Right lobe of liver (tissue), 6 donors: ENCODE results near the gene SV2B. TPM values are rescaled to one million over a fixed set of nuclear protein-coding genes. Genes with fewer than 3 reads are reported as not detected.

Experiments
- ATAC-seq, 4 donors: fragments of 200-7000 bp; cut with Tn5 transposase; one replicate each; pipeline ENCODE4 v1.9.1; 2020; ENCODE audit warnings: mild to moderate bottlenecking in 4 of 4, moderate library complexity in 4 of 4
- DNase-seq, 3 donors: peaks; one replicate each; pipeline ENCODE4 v3.0.0-alpha.2; 2020
- H3K27ac ChIP-seq, 3 donors: fragments of 200-600 bp; one replicate each; pipeline ENCODE4 v1.8.0; 2022
- H3K27me3 ChIP-seq, 2 donors: fragments of 200-600 bp; one replicate each; pipeline ENCODE4 v1.8.0; 2022
- H3K36me3 ChIP-seq, 4 donors: fragments of 200-600 bp; sonication (generic) in 1 of 4; one replicate each; pipeline versions ENCODE4 v1.5.1 to v1.8.0; 2017 to 2022; ENCODE audit warnings: control low read depth in 1 of 4
- H3K4me1 ChIP-seq, 4 donors: fragments of 200-600 bp; sonication (generic) in 1 of 4; one replicate each; pipeline versions ENCODE4 v1.5.1 to v1.8.0; 2017 to 2022; ENCODE audit warnings: control low read depth in 1 of 4
- H3K4me3 ChIP-seq, 3 donors: fragments of 200-600 bp; one replicate each; pipeline ENCODE4 v1.8.0; 2022
- H3K9me3 ChIP-seq, 4 donors: fragments of 200-600 bp; sonication (generic) in 1 of 4; one replicate each; pipeline versions ENCODE4 v1.5.1 to v1.8.0; 2017 to 2022; ENCODE audit warnings: control low read depth in 1 of 4
- CTCF ChIP-seq, 4 donors: fragments of 200-600 bp in 3 of 4; fragments of 450-650 bp in 1 of 4; IDR thresholded peaks; one replicate each; pipeline versions ENCODE4 v1.5.1 to v1.8.0; 2016 to 2022; ENCODE audit warnings: antibody characterized with exemption in 4 of 4, mild to moderate bottlenecking in 2 of 4
- POLR2A ChIP-seq: fragments of 450-650 bp; IDR thresholded peaks from one replicate; pipeline ENCODE4 v1.6.1; 2017; ENCODE audit warnings: antibody characterized with exemption, mild to moderate bottlenecking
- WGBS: methylation state at CpG from one replicate; pipeline ENCODE4 v1.1.6; 2018; ENCODE audit warnings: low coverage, low lambda C conversion rate; ENCODE audit not compliant: insufficient coverage; ENCODE audit errors: missing lambda C conversion rate; 5-methylcytosine and 5-hydroxymethylcytosine counted together
- intact Hi-C, 2 donors: fragments of 100-400 bp; cut with DNase I; formaldehyde crosslinking; loops; one replicate each; pipeline versions ENCODE4 v1.11.2 to v1.14.1; 2022
- total RNA-seq, 6 experiments: library from RNA; depleted of rRNA in 2 of 6; stranded (reverse); fragments of >200 nt in 2 of 6; fragmentation: NEBNext Ultra II Directional in 3 of 6; extraction: Animal tissue kit (Norgen Biotek cat#: 25700) in 3 of 6; gene quantifications; one replicate each; pipeline versions ENCODE4 v1.1.0 to v1.2.4, GENCODE V29; 2016 to 2023
- donor health status: DM: no; HTN: yes; CAD: no.
- donor health status: DM: no; HTN: no; CAD: no.
- donor health status: DM: no; HTN: no; CAD: no.
- donor health status: DM: no; HTN: yes; CAD: no.
- donor health status: DM: no; HTN: yes; CAD: no.

Gene SV2B
- total RNA-seq, 6 experiments from 2014 or later = 0.06 to 0.81 (median 0.18) TPM; not detected in 1

GRCh38 chr15:91258415-91258759 is 158.3 kb downstream of the SV2B start:
- Histone ChIP-seq H3K9me3 (no peaks in the 10 kb centered on the region), H3K4me3 (no peak overlapping the region), H3K36me3 (no peaks in the 10 kb centered on the region), H3K27me3 (no peaks in the 10 kb centered on the region), H3K4me1 (peaks cover 0 to 7% (median 0%) of the 10 kb centered on the region in 4 donors), H3K27ac (no peak overlapping the region)
- ATAC-seq (peak in 1 of 4 donors; percentile 26), DNase-seq (no peak)
- intact Hi-C loops = no loop called here
- WGBS = 46% methylated on average over 4 of the region's 6 CpGs
- TF ChIP-seq CTCF (IDR thresholded peaks at IDR 0.05) (no peak), POLR2A (no peak)

- no peak overlapping the region for H3K4me3 ChIP-seq
- DNase-seq (no peak), ATAC-seq (no peak)
- peaks cover 0 to 7% (median 0%) of the 10 kb centered on the region in 4 donors for H3K4me1 ChIP-seq
- H3K27me3 ChIP-seq = no peaks in the 10 kb centered on the region
- intact Hi-C loops = no loop called here
- H3K27ac ChIP-seq = no peak overlapping the region
- 54% methylated on average over 2 of the region's 3 CpGs for WGBS
- TF ChIP-seq CTCF (IDR thresholded peaks at IDR 0.05) = no peak
- TF ChIP-seq POLR2A = no peak
- H3K9me3 ChIP-seq = no peaks in the 10 kb centered on the region
- no peaks in the 10 kb centered on the region for H3K36me3 ChIP-seq
Observed at GRCh38 chr15:91259077-91259476, 159.0 kb downstream of the SV2B start.

GRCh38 chr15:91261345-91261744 is 161.3 kb downstream of the SV2B start:
- TF ChIP-seq CTCF (IDR thresholded peaks at IDR 0.05) (no peak), POLR2A (no peak)
- Histone ChIP-seq H3K27me3 (no peaks in the 10 kb centered on the region), H3K4me1 (no peaks in the 10 kb centered on the region), H3K36me3 (no peaks in the 10 kb centered on the region), H3K27ac (no peak overlapping the region), H3K9me3 (no peaks in the 10 kb centered on the region), H3K4me3 (no peak overlapping the region)
- ATAC-seq (no peak), DNase-seq (no peak)
- intact Hi-C loops = loop anchor here in 1 of 2 donors (10.0 kb wide), 1 partner anchor 207 kb away; no protein-coding TSS in a partner anchor

GRCh38 chr15:91263632-91264531 is 163.8 kb downstream of the SV2B start:
- intact Hi-C loops = loop anchor here in 1 of 2 donors (10.0 kb wide), 1 partner anchor 209 kb away; no protein-coding TSS in a partner anchor
- TF ChIP-seq CTCF (IDR thresholded peaks at IDR 0.05) (no peak), POLR2A (no peak)
- peak in 3 of 4 donors; percentile 25 to 63 (median 35) for ATAC-seq
- Histone ChIP-seq H3K27ac (no peak overlapping the region), H3K4me3 (no peak overlapping the region), H3K27me3 (no peaks in the 10 kb centered on the region), H3K4me1 (no peaks in the 10 kb centered on the region), H3K9me3 (no peaks in the 10 kb centered on the region), H3K36me3 (no peaks in the 10 kb centered on the region)
- no peak for DNase-seq
- 42% methylated on average over 14 of the region's 15 CpGs for WGBS
